TTC549 (cell line): ENCODE measurements around the gene XXYLT1.

ENCODE experiments used
- FAIRE-seq: peaks from 2 replicates; lab custom pipeline; 2012; peaks lifted over from hg19 to GRCh38; lab: Jason Lieb, UNC

The XXYLT1 gene

GRCh38 chr3:195168009-195168762, 102.8 kb downstream of the XXYLT1 start:
- no peak for FAIRE-seq

DNA sequence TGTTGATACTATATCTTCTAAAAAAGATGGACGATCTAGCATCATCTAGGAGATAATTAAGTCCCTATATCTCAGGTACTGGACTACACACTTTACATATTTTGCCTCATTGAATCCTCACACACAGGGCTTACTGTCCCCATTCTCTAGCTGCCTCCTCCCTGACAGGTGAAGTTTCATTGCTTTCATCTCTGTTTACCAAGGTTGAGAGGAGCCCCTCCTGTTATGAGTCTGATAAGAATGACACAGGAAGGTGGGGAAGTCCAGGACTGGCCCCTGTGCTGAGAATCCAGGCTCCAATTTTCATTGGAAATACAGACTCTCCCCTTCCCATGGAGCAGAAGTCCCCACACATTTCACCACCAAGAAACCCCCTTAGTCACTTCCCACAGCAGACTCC, 105.2 kb downstream of the XXYLT1 start:
- FAIRE-seq, result no peak

- no peak for FAIRE-seq
These were observed 105.7 kb downstream of the XXYLT1 start for GRCh38 chr3:195165265-195165609.

DNA sequence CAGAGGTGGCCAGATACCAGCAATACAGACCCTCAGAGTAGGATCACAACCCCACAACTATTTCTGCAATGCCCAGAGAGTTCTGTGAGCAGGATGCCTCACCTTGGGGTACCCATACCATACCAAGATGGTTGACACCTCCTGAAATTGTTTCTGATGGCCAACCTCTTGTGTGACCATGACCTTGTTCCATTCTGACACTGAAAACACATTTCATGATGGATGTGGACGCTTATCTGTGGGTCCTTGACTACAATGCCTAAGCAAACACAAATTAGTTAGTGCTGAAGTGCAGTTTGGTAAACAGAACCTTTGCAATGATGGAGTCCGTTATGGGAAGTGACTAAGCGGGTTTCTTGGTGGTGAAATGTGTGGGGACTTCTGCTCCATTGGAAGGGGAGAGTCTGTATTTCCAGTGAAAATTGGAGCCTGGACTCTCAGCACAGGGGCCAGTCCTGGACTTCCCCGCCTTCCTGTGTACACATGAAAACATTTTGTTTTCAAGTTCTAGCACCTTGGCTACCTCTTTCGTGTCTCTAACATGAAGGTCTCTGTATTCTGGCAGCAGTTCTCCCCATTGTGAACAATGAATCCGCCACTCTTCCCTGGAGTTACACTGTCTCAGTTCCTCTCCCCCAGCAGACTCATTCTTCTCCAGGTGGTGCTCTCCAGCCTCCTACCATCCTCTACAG, 106.2 kb downstream of the XXYLT1 start:
- FAIRE-seq, result no peak

- no peak for FAIRE-seq
These were observed 107.0 kb downstream of the XXYLT1 start for GRCh38 chr3:195163719-195164572.

DNA sequence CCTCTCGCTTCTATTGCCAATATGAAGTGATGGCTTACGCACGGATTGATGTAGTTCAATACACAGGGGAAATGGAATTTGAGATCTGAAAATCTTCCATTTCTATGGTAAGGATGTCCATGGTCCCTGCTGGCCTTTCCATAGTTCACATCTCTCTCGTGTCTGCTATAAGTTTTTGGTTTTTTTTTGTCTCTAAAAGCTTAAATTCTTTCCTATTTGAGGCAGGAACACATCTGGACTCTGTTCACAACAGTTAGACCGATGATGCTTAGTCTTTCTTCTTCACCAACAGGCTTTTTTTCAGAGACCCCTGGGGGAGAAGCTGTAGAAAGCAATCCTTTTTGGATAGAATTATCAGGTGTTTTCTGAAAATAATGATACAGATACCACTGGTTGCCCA, 108.1 kb downstream of the XXYLT1 start:
- FAIRE-seq, result no peak

DNA sequence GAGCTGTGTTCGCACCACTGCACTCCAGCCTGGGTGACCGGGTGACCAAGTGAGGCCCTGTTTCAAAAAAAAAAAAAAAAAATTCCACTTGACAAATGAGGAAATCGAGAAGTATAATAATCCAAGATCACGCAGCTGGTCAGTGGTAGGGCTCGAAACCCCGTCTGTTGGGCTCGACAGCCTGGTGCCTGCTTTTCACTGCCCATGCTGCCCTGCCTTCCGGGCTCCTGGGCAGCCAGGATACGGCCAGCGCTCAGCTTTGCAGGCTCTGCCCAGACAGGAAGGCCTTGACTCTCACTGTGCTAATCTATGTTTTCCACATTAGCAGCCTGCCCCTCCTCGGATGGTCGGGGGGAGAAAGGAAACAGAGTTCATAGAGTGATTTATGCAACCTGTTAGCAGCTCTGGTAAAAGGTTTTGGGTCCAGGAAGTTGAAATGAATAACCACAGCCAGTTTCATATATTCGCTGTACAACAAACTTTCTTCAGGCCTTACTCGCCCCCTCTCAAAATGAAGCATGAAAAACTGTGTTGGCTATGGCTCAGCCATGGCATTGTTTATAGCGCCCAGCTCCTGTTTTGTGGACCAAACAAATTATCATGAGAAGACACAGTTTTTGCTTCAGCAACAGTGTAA, 108.8 kb downstream of the XXYLT1 start:
- FAIRE-seq, result no peak

DNA sequence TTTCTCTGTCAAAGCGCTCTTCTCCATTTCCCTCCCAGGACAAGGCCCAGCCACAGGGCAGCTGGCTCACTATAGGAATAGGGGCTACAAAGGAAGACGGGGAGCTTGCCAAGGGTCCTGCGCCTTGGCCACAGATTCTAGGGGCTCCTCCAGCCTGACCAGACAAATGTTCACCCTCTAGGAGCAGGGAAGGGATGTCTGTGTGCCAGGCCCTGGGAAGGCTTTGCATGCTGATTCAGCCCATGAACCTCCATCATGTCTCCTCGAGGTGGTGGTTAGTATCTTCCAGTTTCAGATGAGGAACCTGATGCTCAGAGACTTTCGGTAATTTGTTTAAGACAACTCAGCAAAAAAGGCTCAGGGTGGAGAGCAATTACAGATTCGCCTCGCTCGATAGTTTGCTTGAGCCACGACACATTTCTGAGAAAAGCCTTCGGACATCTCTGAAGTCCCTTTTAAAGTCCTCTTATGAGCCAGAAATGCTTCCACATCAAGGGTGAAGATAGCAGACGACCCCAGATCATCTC, 110.0 kb downstream of the XXYLT1 start:
- no peak for FAIRE-seq

DNA sequence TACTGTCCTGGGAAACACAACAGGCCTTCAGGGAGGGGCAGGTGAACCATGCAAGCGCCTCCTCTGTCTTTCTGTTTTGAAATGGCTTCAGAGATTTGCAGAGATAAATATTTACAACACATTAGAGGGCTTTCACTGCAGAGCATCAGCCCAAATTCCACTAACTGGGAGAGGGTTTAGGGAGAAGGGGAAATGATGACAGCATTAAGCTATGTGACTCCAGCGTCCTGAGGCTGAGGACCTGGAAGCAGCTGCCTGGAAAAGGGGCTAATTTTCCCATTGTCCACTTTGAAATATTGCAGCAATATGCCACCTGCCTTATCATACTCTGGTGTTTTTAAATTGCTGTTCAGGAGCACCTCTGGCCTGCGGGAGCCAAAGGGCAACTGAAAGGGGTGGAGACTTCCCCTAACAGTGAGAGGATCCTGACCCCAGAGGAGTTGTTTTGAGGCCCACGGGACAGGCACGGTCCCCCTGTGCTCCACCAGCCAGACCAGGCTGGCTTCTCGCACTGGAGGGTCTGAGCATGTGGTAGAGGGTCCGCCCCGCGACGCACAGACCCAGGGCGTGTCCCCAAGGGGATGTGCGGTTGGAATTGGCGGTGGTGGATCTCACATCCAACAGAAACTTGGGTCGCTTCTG, 110.6 kb downstream of the XXYLT1 start:
- no peak for FAIRE-seq

DNA sequence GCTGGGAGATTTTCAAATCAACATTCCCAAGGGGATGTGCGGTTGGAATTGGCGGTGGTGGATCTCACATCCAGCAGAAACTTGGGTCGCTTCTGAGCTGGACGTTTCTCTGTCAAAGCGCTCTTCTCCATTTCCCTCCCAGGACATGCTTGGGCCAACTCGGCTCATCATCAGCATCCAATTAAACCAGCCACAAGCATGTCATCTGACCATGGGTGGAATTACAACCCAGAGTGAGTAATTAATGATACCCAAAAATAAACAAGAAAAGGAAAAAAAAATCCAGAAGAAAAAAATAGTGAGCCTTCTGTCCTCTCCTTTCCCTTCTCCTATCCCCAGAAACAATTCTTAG, 111.2 kb downstream of the XXYLT1 start:
- FAIRE-seq, result no peak

DNA sequence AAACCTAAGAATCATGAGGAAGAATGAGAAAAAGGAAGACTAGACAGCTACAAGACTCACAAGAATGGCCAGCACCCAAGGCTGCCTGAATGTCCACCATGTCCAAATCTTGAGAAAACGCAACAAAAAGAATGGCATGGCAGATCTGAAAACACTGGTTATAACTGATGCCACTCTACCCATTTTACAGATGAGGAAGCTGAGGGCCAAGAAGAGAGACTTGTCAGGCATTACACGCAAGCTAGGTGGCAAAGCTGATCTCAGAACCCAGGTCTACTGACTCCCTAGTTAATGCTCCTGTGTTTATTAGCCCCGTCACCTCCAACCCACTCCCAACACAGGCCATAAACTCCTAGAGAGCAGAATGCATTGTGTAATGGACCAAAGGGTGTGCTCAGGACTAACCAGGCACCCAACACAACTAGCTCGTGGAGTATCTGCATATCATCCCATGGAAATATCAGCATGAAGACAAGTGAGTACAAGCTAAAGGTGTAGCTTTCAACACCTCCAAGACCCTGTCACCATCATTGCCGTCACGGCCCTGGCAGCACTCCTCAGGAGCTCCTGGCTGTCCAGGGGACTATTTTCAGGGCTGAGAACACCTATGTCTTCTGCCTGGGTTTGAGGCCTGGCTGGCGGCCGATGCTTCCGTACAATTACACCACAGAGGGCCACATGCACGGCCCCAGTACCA, 111.7 kb downstream of the XXYLT1 start:
- FAIRE-seq, result no peak

- no peak for FAIRE-seq
These were observed 114.6 kb downstream of the XXYLT1 start for GRCh38 chr3:195156286-195156890.

DNA sequence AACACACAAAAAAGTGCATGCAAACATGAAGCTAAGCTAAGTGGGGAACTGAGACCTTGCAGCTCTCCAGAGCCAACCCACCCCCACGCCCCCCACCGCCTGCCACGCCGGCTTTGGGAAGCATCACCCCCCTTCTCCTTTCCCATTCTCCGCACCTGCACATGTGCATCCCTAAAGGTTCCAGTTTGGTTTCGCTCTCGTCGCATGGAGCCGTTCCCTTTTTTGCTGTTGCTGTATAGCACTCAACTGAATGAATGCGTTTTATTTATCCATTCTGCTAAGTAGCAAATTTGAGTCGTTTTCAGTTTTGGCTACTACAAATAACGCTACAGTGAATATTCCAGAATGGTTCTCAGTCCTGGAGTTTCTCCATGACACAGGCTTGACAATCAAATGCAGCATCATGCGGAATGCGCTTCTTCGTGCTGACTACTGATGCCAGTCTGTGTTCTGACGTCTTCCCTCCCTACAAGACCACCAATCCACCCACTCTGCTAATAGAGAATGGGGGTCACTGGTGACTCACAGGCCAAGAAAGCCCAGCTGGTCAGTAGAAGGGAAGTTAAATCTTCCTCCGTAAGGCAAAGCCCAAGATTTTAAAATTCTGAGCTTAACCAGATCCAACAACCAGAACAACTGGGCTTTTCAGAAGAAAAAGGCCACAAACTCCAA, 115.3 kb downstream of the XXYLT1 start:
- no peak for FAIRE-seq

DNA sequence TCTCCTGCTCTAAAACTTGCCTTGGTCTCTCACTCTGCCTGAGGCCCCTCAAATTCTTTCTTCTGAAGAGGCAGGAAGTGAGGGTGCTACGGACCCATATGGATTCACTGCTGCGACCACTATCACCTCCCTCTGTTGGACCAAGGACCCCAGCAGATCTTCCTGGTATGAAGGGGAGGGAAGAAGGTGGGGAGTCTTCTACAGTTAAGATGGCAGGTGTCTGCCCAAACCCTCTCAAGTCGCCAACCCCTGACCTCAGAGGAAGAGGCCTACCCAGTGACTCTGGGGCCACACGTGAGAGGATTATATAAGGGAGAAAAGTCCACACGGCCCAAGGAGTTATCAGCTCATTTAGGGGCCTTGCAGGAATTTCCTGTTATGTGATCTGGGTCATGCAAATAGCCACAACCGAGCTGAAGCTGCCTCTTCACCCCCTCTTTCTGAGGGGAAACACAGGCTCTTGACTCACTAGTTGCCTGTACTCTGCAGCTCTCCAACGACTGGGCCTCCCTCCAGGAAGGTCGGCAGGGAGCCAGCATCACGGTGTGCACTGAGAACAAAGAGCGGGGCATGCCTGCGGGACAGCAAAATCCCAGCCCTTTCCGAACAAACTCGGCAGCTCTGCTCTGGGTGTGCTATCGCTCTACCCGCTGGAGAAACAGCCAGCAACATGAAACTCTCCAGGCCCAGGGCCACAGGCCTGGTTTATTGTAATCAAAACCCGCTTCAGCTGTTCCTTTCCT, 116.0 kb downstream of the XXYLT1 start:
- no peak for FAIRE-seq

DNA sequence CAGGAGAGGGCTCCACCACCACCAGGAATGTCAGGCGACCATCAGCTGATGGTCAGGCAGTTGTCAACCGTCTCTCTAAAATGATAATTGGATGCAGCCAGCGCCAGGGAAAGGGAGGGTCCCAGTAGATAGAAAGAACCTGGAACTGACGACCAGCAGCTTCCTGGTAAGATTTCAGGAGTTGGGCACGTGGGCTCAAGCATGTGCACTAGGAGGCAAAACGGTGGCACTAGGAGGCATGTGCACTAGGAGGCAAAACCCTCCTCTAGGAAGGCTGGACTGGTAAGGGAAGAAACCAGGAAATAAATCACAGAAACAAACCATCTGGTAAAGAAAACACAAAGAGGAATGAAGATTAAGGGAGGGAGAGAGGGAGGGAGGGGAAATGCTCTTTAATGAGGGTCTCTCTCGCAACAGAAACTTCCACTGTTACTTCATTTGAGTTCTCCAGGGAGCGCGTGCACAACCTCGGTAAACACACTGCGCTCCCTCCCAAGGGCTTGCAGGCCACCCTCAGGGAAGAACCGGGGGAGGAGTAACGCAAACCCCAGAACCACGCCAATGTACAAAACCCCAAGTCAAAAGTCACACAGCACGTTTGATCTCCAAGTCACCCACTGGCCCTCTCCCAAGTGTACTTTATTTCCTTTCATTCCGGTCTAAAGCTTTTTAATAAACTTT, 116.7 kb downstream of the XXYLT1 start:
- FAIRE-seq, result no peak

- no peak for FAIRE-seq
These were observed 117.3 kb downstream of the XXYLT1 start for GRCh38 chr3:195153653-195154052.

DNA sequence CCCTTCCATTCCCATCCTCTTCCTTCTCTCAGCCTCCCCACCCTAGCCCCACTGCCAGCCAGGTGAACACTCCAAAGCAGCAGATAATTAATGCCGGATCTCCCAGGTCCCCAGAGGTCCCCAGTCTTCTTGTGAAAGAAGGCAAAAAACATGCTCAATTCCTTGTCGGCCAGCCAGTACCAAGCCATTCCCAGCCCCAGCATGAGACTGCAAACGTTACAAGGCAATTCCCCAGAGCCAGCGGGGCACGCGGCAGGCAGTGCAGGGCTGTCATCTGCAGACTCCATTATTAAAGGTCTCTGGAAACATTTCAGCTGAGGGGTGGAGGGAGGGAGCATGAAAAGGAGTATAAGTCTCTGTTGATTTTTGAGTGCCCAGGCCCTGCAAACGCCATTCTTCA, 117.8 kb downstream of the XXYLT1 start:
- FAIRE-seq, result no peak

DNA sequence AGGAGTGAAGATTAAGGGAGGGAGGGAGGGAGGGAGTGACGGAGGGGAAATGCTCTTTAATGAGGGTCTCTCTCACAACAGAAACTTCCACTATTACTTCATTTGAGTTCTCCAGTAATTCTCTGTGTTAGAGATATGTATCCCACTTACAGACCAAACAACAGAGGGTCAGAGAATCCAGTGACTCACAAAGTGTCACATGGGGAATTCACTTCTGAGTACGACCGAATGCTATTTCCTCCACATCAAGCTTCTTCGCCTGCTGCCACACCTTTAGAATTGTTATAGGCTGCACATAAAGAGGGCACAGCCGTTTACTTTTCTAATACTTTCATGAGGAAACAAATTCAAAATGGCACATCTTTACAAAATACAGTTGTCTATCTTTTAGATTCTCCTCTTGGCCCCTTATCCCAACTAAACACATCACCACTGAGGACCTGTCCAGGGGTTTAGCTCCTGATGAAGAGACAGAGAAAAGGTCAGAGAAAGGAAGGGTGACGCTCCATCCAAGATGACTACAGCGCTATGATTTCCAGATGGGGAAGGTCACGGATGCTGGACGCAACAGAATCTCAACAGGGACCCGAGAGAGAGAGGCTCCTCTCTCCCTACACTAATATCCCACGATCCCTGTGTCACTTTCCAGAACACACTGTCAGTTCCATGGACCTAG, 119.0 kb downstream of the XXYLT1 start:
- FAIRE-seq, result no peak
